Vagina (tissue), 2 donors: Measurements from ENCODE around the gene SWAP70. TPM values are rescaled to one million over a fixed set of nuclear protein-coding genes. Genes with fewer than 3 reads are reported as not detected.

Experiments used
- DNase-seq, 2 donors: peaks; one replicate each; pipeline ENCODE4 v3.0.0-alpha.2; 2017; ENCODE audit errors: extremely low spot score in 2 of 2
- H3K27ac ChIP-seq: fragments of 200-600 bp; sonication (generic); one replicate; pipeline ENCODE4 v1.5.1; 2019
- H3K27me3 ChIP-seq: fragments of 200-600 bp; sonication (generic); one replicate; pipeline ENCODE4 v1.5.1; 2019
- H3K36me3 ChIP-seq, 2 donors: fragments of 200-600 bp; sonication (generic); one replicate each; pipeline ENCODE4 v1.5.1; 2017 to 2019
- H3K4me1 ChIP-seq: fragments of 200-600 bp; sonication (generic); one replicate; pipeline ENCODE4 v1.5.1; 2019
- H3K4me3 ChIP-seq, 2 donors: fragments of 200-600 bp; sonication (generic); 1 replicate in 1 of 2; 2 replicates in 1 of 2; pipeline ENCODE4 v1.5.1; 2016 to 2019
- H3K9me3 ChIP-seq: fragments of 200-600 bp; sonication (generic); one replicate; pipeline ENCODE4 v1.5.1; 2019
- CTCF ChIP-seq, 3 experiments: fragments of 450-650 bp in 2 of 3; fragments of 200-600 bp in 1 of 3; sonication (generic) in 1 of 3; IDR thresholded peaks; one replicate each; pipeline ENCODE4 v1.5.1; 2017 to 2019; ENCODE audit warnings: antibody characterized with exemption in 3 of 3, mild to moderate bottlenecking in 2 of 3, moderate library complexity in 2 of 3
- POLR2A ChIP-seq, 2 donors: fragments of 450-650 bp; IDR thresholded peaks; one replicate each; pipeline ENCODE4 v1.6.1; 2017; ENCODE audit warnings: antibody characterized with exemption in 2 of 2, mild to moderate bottlenecking in 2 of 2, moderate library complexity in 2 of 2
- POLR2AphosphoS5 ChIP-seq, 2 donors: sonication (generic); formaldehyde crosslinking; IDR thresholded peaks; one replicate each; pipeline ENCODE4 v1.9.0; 2017; ENCODE audit warnings: antibody characterized with exemption in 2 of 2, mild to moderate bottlenecking in 2 of 2, low read depth in 1 of 2; ENCODE audit not compliant: insufficient read depth in 1 of 2
- intact Hi-C: fragments of 100-400 bp; cut with DNase I; formaldehyde crosslinking; loops from one replicate; pipeline ENCODE4 v1.15.1; 2023
- total RNA-seq: library from RNA; depleted of rRNA; stranded (reverse); fragments of >200 nt; gene quantifications from one replicate; pipeline ENCODE4 v1.2.3, GENCODE V29; 2016

SWAP70 gene
- total RNA-seq, 1 donor from 2014 or later: 32.2 TPM

GRCh38 chr11:9773524-9773923, 109.6 kb downstream of the SWAP70 start:
- no peaks in the 10 kb centered on the region for H3K36me3 ChIP-seq
- H3K27ac ChIP-seq: no peak overlapping the region

GRCh38 chr11:9774109-9774508, 110.2 kb downstream of the SWAP70 start:
- intact Hi-C loops: no loop called here
- H3K27me3 ChIP-seq: no peaks in the 10 kb centered on the region
- TF ChIP-seq CTCF (IDR thresholded peaks at IDR 0.05) (no peak), POLR2A (IDR thresholded peaks at IDR 0.05) (no peak), POLR2AphosphoS5 (IDR thresholded peaks at IDR 0.05; ENCODE audit: insufficient read depth in 1 of 2, low read depth in 1 of 2) (no peak)
- peaks cover 0 to under 1% of the 10 kb centered on the region in 2 donors for H3K36me3 ChIP-seq
- peaks cover 17% of the 10 kb centered on the region for H3K4me1 ChIP-seq
- no peak overlapping the region for H3K27ac ChIP-seq
- DNase-seq: no peak
- no peaks in the 10 kb centered on the region for H3K9me3 ChIP-seq
- H3K4me3 ChIP-seq: no peak overlapping the region

More at GRCh38 chr11:9773524-9773923, 109.6 kb downstream of the SWAP70 start:
- Histone ChIP-seq H3K9me3 (no peaks in the 10 kb centered on the region), H3K4me1 (peaks cover 17% of the 10 kb centered on the region), H3K27me3 (no peaks in the 10 kb centered on the region), H3K4me3 (no peak overlapping the region)
- no peak for DNase-seq
- intact Hi-C loops: no loop called here
- TF ChIP-seq CTCF (IDR thresholded peaks at IDR 0.05) (no peak), POLR2A (IDR thresholded peaks at IDR 0.05) (no peak), POLR2AphosphoS5 (IDR thresholded peaks at IDR 0.05; ENCODE audit: insufficient read depth in 1 of 2, low read depth in 1 of 2) (no peak)

GRCh38 chr11:9774591-9775397, 110.9 kb downstream of the SWAP70 start:
- DNase-seq: no peak
- TF ChIP-seq POLR2A (IDR thresholded peaks at IDR 0.05) (no peak), POLR2AphosphoS5 (IDR thresholded peaks at IDR 0.05; ENCODE audit: insufficient read depth in 1 of 2, low read depth in 1 of 2) (no peak), CTCF (IDR thresholded peaks at IDR 0.05) (no peak)
- Histone ChIP-seq H3K36me3 (peaks cover 0 to 8% of the 10 kb centered on the region in 2 donors), H3K27me3 (no peaks in the 10 kb centered on the region), H3K4me3 (no peak overlapping the region), H3K27ac (peak overlapping the region; percentile 13), H3K4me1 (peaks cover 17% of the 10 kb centered on the region), H3K9me3 (no peaks in the 10 kb centered on the region)
- intact Hi-C loops: no loop called here

- no peak for DNase-seq
- Histone ChIP-seq H3K9me3 (no peaks in the 10 kb centered on the region), H3K4me1 (peaks cover 17% of the 10 kb centered on the region), H3K27ac (peak overlapping the region; percentile 13), H3K27me3 (no peaks in the 10 kb centered on the region), H3K4me3 (no peak overlapping the region), H3K36me3 (peaks cover 0 to 13% of the 10 kb centered on the region in 2 donors)
- intact Hi-C loops: no loop called here
- TF ChIP-seq POLR2AphosphoS5 (IDR thresholded peaks at IDR 0.05; ENCODE audit: insufficient read depth in 1 of 2, low read depth in 1 of 2) (no peak), POLR2A (IDR thresholded peaks at IDR 0.05) (no peak), CTCF (IDR thresholded peaks at IDR 0.05) (no peak)
These were observed 111.5 kb downstream of the SWAP70 start for GRCh38 chr11:9775398-9775779.

- H3K4me1 ChIP-seq: peaks cover 17% of the 10 kb centered on the region
- no peak for DNase-seq
- H3K4me3 ChIP-seq: no peak overlapping the region
- H3K9me3 ChIP-seq: no peaks in the 10 kb centered on the region
- TF ChIP-seq CTCF (IDR thresholded peaks at IDR 0.05): no peak
- no peak for TF ChIP-seq POLR2A (IDR thresholded peaks at IDR 0.05)
- TF ChIP-seq POLR2AphosphoS5 (IDR thresholded peaks at IDR 0.05; ENCODE audit: insufficient read depth in 1 of 2, low read depth in 1 of 2): no peak
- intact Hi-C loops: no loop called here
- no peaks in the 10 kb centered on the region for H3K27me3 ChIP-seq
- peaks cover 0 to 21% of the 10 kb centered on the region in 2 donors for H3K36me3 ChIP-seq
- no peak overlapping the region for H3K27ac ChIP-seq
These were observed 112.3 kb downstream of the SWAP70 start for GRCh38 chr11:9776203-9776602.
